ENCODE results near the gene PROCA1. TPM values are rescaled to one million over a fixed set of nuclear protein-coding genes. Genes with fewer than 3 reads are reported as not detected.

PROCA1 gene
- total RNA-seq, 1 donor from 2014 or later, result 12.0 TPM

DNA sequence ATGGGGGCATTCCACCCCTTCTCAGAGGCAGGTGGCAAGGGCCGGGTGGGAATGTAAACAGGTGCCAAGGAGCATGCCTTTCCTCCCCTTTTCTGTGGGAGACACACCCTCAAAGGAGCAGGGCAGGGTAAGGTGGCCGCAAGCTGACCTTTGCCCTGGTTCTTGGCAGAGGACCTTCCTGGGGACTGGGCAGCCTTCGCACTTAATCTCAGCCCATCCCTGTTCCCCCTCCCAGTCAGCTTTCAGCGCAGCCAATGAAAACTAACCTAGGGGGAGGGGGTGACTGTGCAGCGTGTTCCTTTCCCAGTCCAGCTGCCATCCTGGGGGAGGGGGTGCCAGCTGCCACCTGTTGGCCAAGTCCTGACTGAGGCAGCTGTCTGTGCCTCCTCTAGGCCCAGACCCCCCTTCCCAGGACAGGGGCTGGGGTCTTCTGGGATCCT lies 34.9 kb upstream of the PROCA1 start:
- peak overlapping the region; percentile 75 for H3K27ac Mint-ChIP-seq (ENCODE audit: unreplicated experiment)
- TF ChIP-seq, protein P1, sequence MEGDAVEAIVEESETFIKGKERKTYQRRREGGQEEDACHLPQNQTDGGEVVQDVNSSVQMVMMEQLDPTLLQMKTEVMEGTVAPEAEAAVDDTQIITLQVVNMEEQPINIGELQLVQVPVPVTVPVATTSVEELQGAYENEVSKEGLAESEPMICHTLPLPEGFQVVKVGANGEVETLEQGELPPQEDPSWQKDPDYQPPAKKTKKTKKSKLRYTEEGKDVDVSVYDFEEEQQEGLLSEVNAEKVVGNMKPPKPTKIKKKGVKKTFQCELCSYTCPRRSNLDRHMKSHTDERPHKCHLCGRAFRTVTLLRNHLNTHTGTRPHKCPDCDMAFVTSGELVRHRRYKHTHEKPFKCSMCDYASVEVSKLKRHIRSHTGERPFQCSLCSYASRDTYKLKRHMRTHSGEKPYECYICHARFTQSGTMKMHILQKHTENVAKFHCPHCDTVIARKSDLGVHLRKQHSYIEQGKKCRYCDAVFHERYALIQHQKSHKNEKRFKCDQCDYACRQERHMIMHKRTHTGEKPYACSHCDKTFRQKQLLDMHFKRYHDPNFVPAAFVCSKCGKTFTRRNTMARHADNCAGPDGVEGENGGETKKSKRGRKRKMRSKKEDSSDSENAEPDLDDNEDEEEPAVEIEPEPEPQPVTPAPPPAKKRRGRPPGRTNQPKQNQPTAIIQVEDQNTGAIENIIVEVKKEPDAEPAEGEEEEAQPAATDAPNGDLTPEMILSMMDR (IDR thresholded peaks at IDR 0.05; ENCODE audit: unreplicated experiment), result no peak
- H3K36me3 Mint-ChIP-seq (ENCODE audit: low read depth, unreplicated experiment), result peaks cover 8% of the 10 kb centered on the region
- peak overlapping the region; percentile 94 for H3K4me3 Mint-ChIP-seq (ENCODE audit: unreplicated experiment)
- H3K4me1 Mint-ChIP-seq (ENCODE audit: unreplicated experiment), result peaks cover 35% of the 10 kb centered on the region
- H3K27me3 Mint-ChIP-seq (ENCODE audit: unreplicated experiment), result peaks cover 14% of the 10 kb centered on the region
- no peaks in the 10 kb centered on the region for H3K9me3 Mint-ChIP-seq (ENCODE audit: unreplicated experiment)
- DNase-seq (ENCODE audit: low spot score), result no peak

DNA sequence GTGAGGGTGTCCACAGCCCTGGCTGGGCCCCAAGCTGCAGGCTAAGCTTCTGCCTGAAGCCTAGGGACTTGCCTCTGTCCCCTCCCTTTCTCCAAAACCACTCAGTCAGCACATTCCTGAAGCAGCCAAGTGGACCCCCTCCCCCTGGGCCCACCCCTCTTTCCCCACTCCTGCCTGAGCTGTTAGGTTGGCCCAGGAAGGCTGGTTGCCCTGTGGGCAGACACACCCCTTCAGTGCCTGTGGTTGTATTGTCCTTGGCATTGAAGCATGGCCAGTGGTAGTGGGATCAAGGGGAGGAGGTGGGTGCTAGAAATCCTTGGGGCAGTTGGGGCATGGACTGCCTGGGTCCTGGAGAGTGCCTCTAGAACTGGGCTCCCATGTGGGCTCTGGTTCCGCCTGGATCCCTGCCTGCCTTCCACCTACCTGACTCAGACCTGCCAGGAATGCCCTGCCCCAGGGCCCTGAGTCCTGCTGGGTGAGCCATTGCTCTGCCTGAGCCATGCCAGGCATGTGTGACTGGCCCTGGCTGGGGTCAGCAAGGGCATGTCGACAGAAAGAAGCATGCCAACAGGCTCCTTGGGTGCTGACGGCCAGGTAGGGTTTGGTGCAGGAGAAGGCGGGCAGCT lies 34.2 kb upstream of the PROCA1 start:
- peak overlapping the region; percentile 75 for H3K27ac Mint-ChIP-seq (ENCODE audit: unreplicated experiment)
- no peaks in the 10 kb centered on the region for H3K9me3 Mint-ChIP-seq (ENCODE audit: unreplicated experiment)
- TF ChIP-seq, protein P1 (IDR thresholded peaks at IDR 0.05; ENCODE audit: unreplicated experiment), result no peak
- peaks cover 8% of the 10 kb centered on the region for H3K36me3 Mint-ChIP-seq (ENCODE audit: low read depth, unreplicated experiment)
- H3K4me3 Mint-ChIP-seq (ENCODE audit: unreplicated experiment), result peak overlapping the region; percentile 94
- no peak for DNase-seq (ENCODE audit: low spot score)
- peaks cover 14% of the 10 kb centered on the region for H3K27me3 Mint-ChIP-seq (ENCODE audit: unreplicated experiment)
- peaks cover 35% of the 10 kb centered on the region for H3K4me1 Mint-ChIP-seq (ENCODE audit: unreplicated experiment)

DNA sequence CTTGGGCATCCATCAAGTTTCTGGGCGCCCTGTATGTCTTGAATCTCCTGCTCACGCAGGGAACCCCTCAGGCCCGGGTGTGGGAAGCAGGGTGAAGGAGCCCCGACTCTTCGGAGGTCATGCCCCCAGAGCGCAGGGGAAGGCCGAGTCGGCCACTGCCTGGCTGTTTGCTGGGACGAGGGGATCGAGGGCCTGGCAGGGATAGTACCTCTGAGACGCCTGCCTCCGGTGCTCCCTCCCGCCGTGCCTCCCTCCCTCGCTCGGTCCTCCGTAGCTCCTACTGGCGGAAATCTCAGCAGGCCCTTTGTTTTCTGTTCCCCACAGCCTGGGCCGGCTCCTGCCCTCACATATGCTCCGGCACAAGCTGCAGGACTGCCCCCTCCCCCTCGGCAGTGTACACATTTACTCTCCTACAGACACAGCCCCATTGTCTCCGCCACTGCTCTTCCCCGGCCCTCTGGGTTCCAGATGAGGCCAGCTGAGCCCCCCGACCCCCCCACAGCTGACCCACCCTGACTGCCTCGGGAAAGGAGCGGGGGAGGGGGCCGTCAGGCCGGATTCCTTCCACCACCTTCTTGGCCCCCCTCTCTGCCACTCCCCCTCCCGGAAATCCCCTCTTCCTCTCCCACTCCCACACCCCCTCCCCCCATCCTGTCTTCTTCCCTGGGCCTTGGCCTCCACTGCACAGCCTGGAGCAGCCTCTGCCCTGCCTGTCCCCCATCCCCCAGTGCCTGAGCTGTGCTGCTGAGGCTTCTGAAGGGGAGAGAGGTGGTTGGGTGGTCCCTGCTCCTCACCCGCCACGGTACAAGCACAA lies 33.5 kb upstream of the PROCA1 start:
- no peaks in the 10 kb centered on the region for H3K9me3 Mint-ChIP-seq (ENCODE audit: unreplicated experiment)

DNA sequence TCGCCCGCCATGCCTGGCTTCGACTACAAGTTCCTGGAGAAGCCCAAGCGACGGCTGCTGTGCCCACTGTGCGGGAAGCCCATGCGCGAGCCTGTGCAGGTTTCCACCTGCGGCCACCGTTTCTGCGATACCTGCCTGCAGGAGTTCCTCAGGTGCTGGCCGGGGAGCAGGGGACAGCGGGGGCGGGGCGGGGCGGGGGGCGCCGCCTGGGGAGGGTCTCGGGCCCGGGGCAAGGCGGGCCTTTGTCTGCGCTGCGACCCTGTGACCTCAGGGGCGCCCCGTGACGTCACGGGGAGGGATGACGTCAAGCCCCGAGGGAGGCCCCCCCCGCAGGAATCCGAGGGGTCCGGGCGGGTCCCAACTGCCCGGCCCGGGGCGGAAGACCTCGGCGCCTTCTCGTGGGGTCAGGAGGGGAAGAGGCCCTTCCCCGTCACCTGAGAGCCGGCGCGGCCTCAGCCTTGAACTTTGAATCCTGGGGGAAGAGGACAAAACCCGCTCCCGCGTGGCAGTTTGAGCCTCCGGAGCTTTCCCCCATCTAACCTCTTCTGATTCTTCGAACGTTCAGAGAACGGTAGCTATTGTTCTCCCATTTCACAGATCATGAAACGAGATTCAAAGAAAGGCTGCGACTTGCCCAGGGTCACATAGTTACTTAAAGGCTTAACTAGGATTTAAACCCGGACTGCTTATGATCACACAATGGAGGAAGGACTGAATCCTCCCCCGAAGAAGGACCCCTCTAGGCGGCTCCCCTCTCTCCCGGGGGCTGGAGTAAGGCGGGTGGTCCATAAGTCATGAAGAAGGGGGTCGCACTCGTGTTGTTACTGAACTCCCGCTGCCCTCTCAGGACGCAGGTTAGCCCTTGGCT lies 32.6 kb upstream of the PROCA1 start:
- H3K27me3 Mint-ChIP-seq (ENCODE audit: unreplicated experiment), result peaks cover 14% of the 10 kb centered on the region
- H3K4me1 Mint-ChIP-seq (ENCODE audit: unreplicated experiment), result peaks cover 25% of the 10 kb centered on the region
- H3K27ac Mint-ChIP-seq (ENCODE audit: unreplicated experiment), result peak overlapping the region; percentile 94
- TF ChIP-seq, protein P1 (IDR thresholded peaks at IDR 0.05; ENCODE audit: unreplicated experiment), result no peak
- H3K9me3 Mint-ChIP-seq (ENCODE audit: unreplicated experiment), result no peaks in the 10 kb centered on the region
- H3K4me3 Mint-ChIP-seq (ENCODE audit: unreplicated experiment), result peak overlapping the region; percentile 94
- DNase-seq (ENCODE audit: low spot score), result peak; percentile 86
- H3K36me3 Mint-ChIP-seq (ENCODE audit: low read depth, unreplicated experiment), result peaks cover 8% of the 10 kb centered on the region

More for the DNA sequence above, 33.5 kb upstream of the PROCA1 start:
- Mint-ChIP-seq H3K36me3 (ENCODE audit: low read depth, unreplicated experiment) (peaks cover 8% of the 10 kb centered on the region), H3K4me1 (ENCODE audit: unreplicated experiment) (peaks cover 30% of the 10 kb centered on the region), H3K27me3 (ENCODE audit: unreplicated experiment) (peaks cover 14% of the 10 kb centered on the region), H3K4me3 (ENCODE audit: unreplicated experiment) (peak overlapping the region; percentile 94), H3K27ac (ENCODE audit: unreplicated experiment) (peak overlapping the region; percentile 94)
- peak; percentile 72 for DNase-seq (ENCODE audit: low spot score)
- TF ChIP-seq, protein P1 (IDR thresholded peaks at IDR 0.05; ENCODE audit: unreplicated experiment), result no peak

All from endothelial cell (in vitro differentiated cells).